Measurements from ENCODE around the gene TTYH2.

DNA sequence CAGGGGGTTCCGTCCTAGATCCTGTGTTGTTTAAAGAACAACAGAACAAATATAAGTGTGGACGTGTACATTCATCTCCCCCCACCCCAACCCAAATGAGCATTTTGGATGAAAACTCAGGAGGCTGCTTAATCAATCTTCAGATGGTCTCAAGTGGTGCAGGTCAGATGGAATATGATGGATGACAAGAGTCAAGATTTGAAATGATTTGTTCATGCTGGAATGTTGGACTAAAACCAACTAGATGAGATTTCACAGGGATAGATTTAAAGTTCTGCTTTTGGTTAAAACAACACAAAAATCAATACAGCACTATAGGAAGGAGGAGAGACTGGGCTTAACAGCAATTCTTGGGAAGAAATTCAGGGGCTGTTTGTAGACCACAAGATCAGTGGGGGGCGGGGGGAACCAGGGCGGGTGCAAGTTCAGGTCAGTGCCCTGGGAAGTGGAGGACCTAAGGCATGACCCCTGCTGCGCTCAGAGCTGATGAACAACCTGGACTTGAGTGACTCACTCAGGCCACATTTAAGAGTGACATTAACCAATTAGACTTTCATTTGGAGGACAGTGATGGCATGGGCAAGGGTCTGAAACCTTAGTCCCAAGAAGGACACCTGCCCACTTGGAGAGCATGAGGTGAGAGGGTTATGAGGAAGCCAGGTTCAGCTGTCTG lies 15.1 kb downstream of the TTYH2 start:
- no peak for TF ChIP-seq EZH2 (IDR thresholded peaks at IDR 0.05; ENCODE audit: borderline replicate concordance, low read length)
- TF ChIP-seq, protein P1, sequence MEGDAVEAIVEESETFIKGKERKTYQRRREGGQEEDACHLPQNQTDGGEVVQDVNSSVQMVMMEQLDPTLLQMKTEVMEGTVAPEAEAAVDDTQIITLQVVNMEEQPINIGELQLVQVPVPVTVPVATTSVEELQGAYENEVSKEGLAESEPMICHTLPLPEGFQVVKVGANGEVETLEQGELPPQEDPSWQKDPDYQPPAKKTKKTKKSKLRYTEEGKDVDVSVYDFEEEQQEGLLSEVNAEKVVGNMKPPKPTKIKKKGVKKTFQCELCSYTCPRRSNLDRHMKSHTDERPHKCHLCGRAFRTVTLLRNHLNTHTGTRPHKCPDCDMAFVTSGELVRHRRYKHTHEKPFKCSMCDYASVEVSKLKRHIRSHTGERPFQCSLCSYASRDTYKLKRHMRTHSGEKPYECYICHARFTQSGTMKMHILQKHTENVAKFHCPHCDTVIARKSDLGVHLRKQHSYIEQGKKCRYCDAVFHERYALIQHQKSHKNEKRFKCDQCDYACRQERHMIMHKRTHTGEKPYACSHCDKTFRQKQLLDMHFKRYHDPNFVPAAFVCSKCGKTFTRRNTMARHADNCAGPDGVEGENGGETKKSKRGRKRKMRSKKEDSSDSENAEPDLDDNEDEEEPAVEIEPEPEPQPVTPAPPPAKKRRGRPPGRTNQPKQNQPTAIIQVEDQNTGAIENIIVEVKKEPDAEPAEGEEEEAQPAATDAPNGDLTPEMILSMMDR (IDR thresholded peaks at IDR 0.05; ENCODE audit: low read length) = no peak

Measured in OCI-LY1 (cell line).